ENCODE measurements around the gene CSH2. TPM values are rescaled to one million over a fixed set of nuclear protein-coding genes. Genes with fewer than 3 reads are reported as not detected.

Gene CSH2
- total RNA-seq, 1 donor from 2014 or later: not detected

Small RNA genes within 50 kb of the gene (small RNA-seq; reads per million reads assigned to genes)
- gene AC040958.1: not detected
- gene AC127029.1: not detected
- gene GH1: not detected

Other genes starting within 250 kb of the CSH2 start
- 3.7 TPM for gene LIMD2, start 173.6 kb downstream of the CSH2 start, total RNA-seq
- 13.6 TPM for gene STRADA, start 131.9 kb downstream of the CSH2 start, total RNA-seq
- 43.8 TPM for gene CCDC47, start 100.1 kb downstream of the CSH2 start, total RNA-seq
- gene DDX42, start 99.5 kb downstream of the CSH2 start, total RNA-seq: 69.9 TPM
- 41.2 TPM for gene PSMC5, start 46.2 kb downstream of the CSH2 start, total RNA-seq
- gene FTSJ3, start 46.0 kb downstream of the CSH2 start, total RNA-seq: 62.6 TPM
- 44.4 TPM for gene SMARCD2, start 31.0 kb downstream of the CSH2 start, total RNA-seq
- not detected for gene GH2, start 8.3 kb upstream of the CSH2 start, total RNA-seq
- gene CSH1, start 22.9 kb upstream of the CSH2 start, total RNA-seq: not detected
- gene CSHL1, start 37.6 kb upstream of the CSH2 start, total RNA-seq: not detected
- not detected for gene GH1, start 45.2 kb upstream of the CSH2 start, total RNA-seq
- 2.1 TPM for gene CD79B, start 58.7 kb upstream of the CSH2 start, total RNA-seq
- gene SCN4A, start 99.2 kb upstream of the CSH2 start, total RNA-seq: 32.9 TPM
- not detected for gene PRR29, start 124.7 kb upstream of the CSH2 start, total RNA-seq
- 43.3 TPM for gene ICAM2, start 147.0 kb upstream of the CSH2 start, total RNA-seq